ENCODE measurements around the gene MYO1F. TPM values are rescaled to one million over a fixed set of nuclear protein-coding genes. Genes with fewer than 3 reads are reported as not detected.

MYO1F gene
- total RNA-seq, 2 donors from 2014 or later: 4.7 to 9.1 TPM

GRCh38 chr19:8537099-8537498 lies 40.1 kb downstream of the MYO1F start:
- H3K36me3 ChIP-seq: no peaks in the 10 kb centered on the region
- no peak overlapping the region for H3K9ac ChIP-seq (ENCODE audit: low read depth in 2 of 2, low read length in 2 of 2)
- H3K27me3 ChIP-seq: no peaks in the 10 kb centered on the region
- no peak for DNase-seq
- TF ChIP-seq CTCF (IDR thresholded peaks at IDR 0.05): no peak
- no peaks in the 10 kb centered on the region for H3K9me3 ChIP-seq
- H3K27ac ChIP-seq: no peak overlapping the region
- no peaks in the 10 kb centered on the region for H3K4me1 ChIP-seq
- intact Hi-C loops (cut with DNase I): no loop called here
- H3K4me3 ChIP-seq: no peak overlapping the region

- no peak for TF ChIP-seq CTCF (IDR thresholded peaks at IDR 0.05)
- H3K36me3 ChIP-seq: no peaks in the 10 kb centered on the region
- DNase-seq: no peak
Measured at GRCh38 chr19:8536282-8536681, 41.0 kb downstream of the MYO1F start.

GRCh38 chr19:8532225-8532624 lies 45.0 kb downstream of the MYO1F start:
- intact Hi-C loops (cut with DNase I): no loop called here
- Histone ChIP-seq H3K4me1 (no peaks in the 10 kb centered on the region), H3K9ac (ENCODE audit: low read depth in 2 of 2, low read length in 2 of 2) (no peak overlapping the region), H3K9me3 (no peaks in the 10 kb centered on the region), H3K27me3 (no peaks in the 10 kb centered on the region), H3K4me3 (no peak overlapping the region), H3K27ac (no peak overlapping the region), H3K36me3 (no peaks in the 10 kb centered on the region)
- TF ChIP-seq CTCF (IDR thresholded peaks at IDR 0.05): no peak
- DNase-seq: no peak

More at GRCh38 chr19:8536282-8536681, 41.0 kb downstream of the MYO1F start:
- H3K9me3 ChIP-seq: no peaks in the 10 kb centered on the region
- intact Hi-C loops (cut with DNase I): no loop called here
- no peaks in the 10 kb centered on the region for H3K4me1 ChIP-seq
- H3K4me3 ChIP-seq: no peak overlapping the region
- no peaks in the 10 kb centered on the region for H3K27me3 ChIP-seq
- no peak overlapping the region for H3K9ac ChIP-seq (ENCODE audit: low read depth in 2 of 2, low read length in 2 of 2)
- no peak overlapping the region for H3K27ac ChIP-seq

GRCh38 chr19:8531470-8531869 lies 45.8 kb downstream of the MYO1F start:
- DNase-seq: no peak
- Histone ChIP-seq H3K27me3 (no peaks in the 10 kb centered on the region), H3K9ac (ENCODE audit: low read depth in 2 of 2, low read length in 2 of 2) (no peak overlapping the region), H3K9me3 (no peaks in the 10 kb centered on the region), H3K4me3 (no peak overlapping the region), H3K36me3 (no peaks in the 10 kb centered on the region), H3K4me1 (no peaks in the 10 kb centered on the region), H3K27ac (no peak overlapping the region)
- intact Hi-C loops (cut with DNase I): no loop called here
- TF ChIP-seq CTCF (IDR thresholded peaks at IDR 0.05): no peak

GRCh38 chr19:8530061-8530679 lies 47.1 kb downstream of the MYO1F start:
- Histone ChIP-seq H3K4me3 (no peak overlapping the region), H3K27me3 (no peaks in the 10 kb centered on the region), H3K9ac (ENCODE audit: low read depth in 2 of 2, low read length in 2 of 2) (no peak overlapping the region), H3K36me3 (no peaks in the 10 kb centered on the region), H3K9me3 (no peaks in the 10 kb centered on the region), H3K4me1 (no peaks in the 10 kb centered on the region), H3K27ac (no peak overlapping the region)
- no peak for TF ChIP-seq CTCF (IDR thresholded peaks at IDR 0.05)
- intact Hi-C loops (cut with DNase I): no loop called here
- DNase-seq: no peak
